GM12878 (cell line): ENCODE results near the gene NRN1L. TPM values are rescaled to one million over a fixed set of nuclear protein-coding genes. Genes with fewer than 3 reads are reported as not detected.

Experiments used
- ATAC-seq: fragments of 200-7000 bp; cut with Tn5 transposase; 3 replicates; pipeline ENCODE4 v1.9.1; 2020; ENCODE audit warnings: mild to moderate bottlenecking, moderate library complexity
- BruUV-seq: library from RNA; stranded (reverse); fragments of 400-500 nt; replicated peaks from 2 replicates; lab custom pipeline; 2021; lab: Mats Ljungman, UMichigan
- CTCF ChIA-PET: fragments of 300-600 bp; sonication (Branson Sonifier 250); formaldehyde crosslinking; extraction: SDS; loops from one replicate; lab custom pipeline; 2021; ENCODE audit warnings: inconsistent platforms; lab: Yijun Ruan, JAX
- POLR2A ChIA-PET: fragments of 350-600 bp; formaldehyde crosslinking; extraction: SDS; loops from one replicate; lab custom pipeline; 2021; ENCODE audit warnings: inconsistent platforms; lab: Charles Lee
- RAD21 ChIA-PET: fragments of 300-600 bp; sonication (Branson Sonifier 250); formaldehyde crosslinking; loops from one replicate; lab custom pipeline; 2023; ENCODE audit warnings: antibody characterized with exemption; ENCODE audit not compliant: unreplicated experiment; lab: Charles Lee
- SMC1A ChIA-PET: fragments of 300-600 bp; sonication (Branson Sonifier 250); formaldehyde crosslinking; loops from one replicate; lab custom pipeline; 2023; ENCODE audit not compliant: unreplicated experiment, uncharacterized antibody; lab: Charles Lee
- DNase-seq: peaks from one replicate; pipeline ENCODE4 v3.0.0-alpha.2; 2011; ENCODE audit warnings: low read depth, low spot score
- FAIRE-seq: peaks from 3 replicates; lab custom pipeline; 2011; peaks lifted over from hg19 to GRCh38; lab: Jason Lieb, UNC
- H2AFZ ChIP-seq: 2 replicates; pipeline ENCODE4 v1.6.0; 2011; ENCODE audit warnings: low read depth, low read length, control low read depth; ENCODE audit not compliant: control insufficient read depth
- H3K27ac ChIP-seq: 2 replicates; pipeline ENCODE4 v1.5.1; 2011; ENCODE audit warnings: control low read depth; ENCODE audit not compliant: control insufficient read depth, insufficient read depth
- H3K27me3 ChIP-seq, 2 experiments: replicated peaks in 1 of 2; 2 replicates each; pipeline versions ENCODE4 v1.6.0 to v1.6.1; 2011; ENCODE audit warnings: low read length in 1 of 2; ENCODE audit not compliant: control insufficient read depth in 2 of 2, insufficient read depth in 2 of 2
- H3K36me3 ChIP-seq, 2 experiments: 2 replicates each; pipeline ENCODE4 v1.5.1; 2011; ENCODE audit warnings: low read length in 1 of 2; ENCODE audit not compliant: control insufficient read depth in 2 of 2, insufficient read depth in 2 of 2
- H3K4me1 ChIP-seq: 2 replicates; pipeline ENCODE4 v1.6.1; 2011; ENCODE audit warnings: mild to moderate bottlenecking, low read length, moderate library complexity, mixed read lengths; ENCODE audit not compliant: control insufficient read depth, insufficient read depth
- H3K4me2 ChIP-seq: 2 replicates; pipeline ENCODE4 v1.6.0; 2011; ENCODE audit warnings: control low read depth; ENCODE audit not compliant: control insufficient read depth, insufficient read depth
- H3K4me3 ChIP-seq: fragments of 200-600 bp; sonication (generic); 2 replicates; pipeline ENCODE4 v1.5.1; 2016
- H3K79me2 ChIP-seq: 2 replicates; pipeline ENCODE4 v1.6.0; 2011; ENCODE audit warnings: low read length; ENCODE audit not compliant: control insufficient read depth, insufficient read depth
- H3K9ac ChIP-seq: 2 replicates; pipeline ENCODE4 v1.8.0; 2011; ENCODE audit warnings: low read length, control low read depth, mixed read lengths; ENCODE audit not compliant: control insufficient read depth, insufficient read depth
- H3K9me3 ChIP-seq: replicated peaks from 3 replicates; pipeline ENCODE4 v1.5.1; 2011; ENCODE audit warnings: mild to moderate bottlenecking, low read length; ENCODE audit not compliant: control insufficient read depth, insufficient read depth
- H4K20me1 ChIP-seq: 2 replicates; pipeline ENCODE4 v1.6.0; 2011; ENCODE audit not compliant: control insufficient read depth, insufficient read depth
- CBX5 ChIP-seq: sonication (generic); IDR thresholded peaks from 2 replicates; pipeline ENCODE4 v1.6.1; 2016; ENCODE audit warnings: low read depth, moderate library complexity, mild to moderate bottlenecking, inconsistent platforms
- CEBPZ ChIP-seq: fragments of 150-350 bp; IDR thresholded peaks from 2 replicates; pipeline ENCODE4 v1.6.1; 2016; ENCODE audit warnings: low read depth, low read length
- ESRRA ChIP-seq: IDR thresholded peaks from 2 replicates; pipeline ENCODE4 v1.6.1; 2012; ENCODE audit warnings: mild to moderate bottlenecking, low read length, improper control_type of control experiment
- FOXK2 ChIP-seq: fragments of 450-650 bp; IDR thresholded peaks from 2 replicates; pipeline ENCODE4 v1.6.1; 2017; ENCODE audit warnings: mild to moderate bottlenecking, moderate library complexity
- HDAC2 ChIP-seq: fragments of 200-600 bp; sonication (generic); IDR thresholded peaks from 2 replicates; pipeline ENCODE4 v1.6.1; 2017
- NFIC ChIP-seq: IDR thresholded peaks from 2 replicates; pipeline ENCODE4 v1.6.1; 2012; ENCODE audit warnings: low read depth, mild to moderate bottlenecking, inconsistent platforms, low read length, moderate library complexity
- NR2C1 ChIP-seq: fragments of 450-650 bp; IDR thresholded peaks from 2 replicates; pipeline ENCODE4 v1.6.1; 2017; ENCODE audit warnings: antibody characterized with exemption, mild to moderate bottlenecking, moderate library complexity
- PRDM15 ChIP-seq: fragments of 450-650 bp; formaldehyde crosslinking; IDR thresholded peaks from 2 replicates; pipeline ENCODE4 v1.4.0; 2020; ENCODE audit warnings: mild to moderate bottlenecking, moderate library complexity
- SPI1 ChIP-seq: IDR thresholded peaks from 2 replicates; pipeline ENCODE4 v1.6.1; 2011; ENCODE audit warnings: low read depth, mild to moderate bottlenecking, low read length, moderate library complexity, borderline replicate concordance; ENCODE audit not compliant: insufficient read depth
- SRF ChIP-seq, 2 experiments: IDR thresholded peaks; 2 replicates each; pipeline ENCODE4 v1.6.1; 2011; ENCODE audit warnings: low read depth in 2 of 2, low read length in 2 of 2, mild to moderate bottlenecking in 1 of 2, moderate library complexity in 1 of 2
- TCF3 ChIP-seq: IDR thresholded peaks from 2 replicates; pipeline ENCODE4 v1.6.1; 2012; ENCODE audit warnings: low read depth, mild to moderate bottlenecking, low read length, borderline replicate concordance; ENCODE audit not compliant: insufficient read depth
- ZSCAN29 ChIP-seq: fragments of 450-650 bp; IDR thresholded peaks from 2 replicates; pipeline ENCODE4 v1.6.1; 2017; ENCODE audit warnings: mild to moderate bottlenecking, moderate library complexity
- WGBS: methylation state at CpG from one replicate; pipeline ENCODE4 v1.1.6; 2016; ENCODE audit warnings: low lambda C conversion rate; ENCODE audit not compliant: insufficient replicate concordance, insufficient coverage; ENCODE audit errors: missing lambda C conversion rate; 5-methylcytosine and 5-hydroxymethylcytosine counted together
- in situ Hi-C: fragments of 300-500 bp; cut with MboI; formaldehyde crosslinking; loops from 9 replicates; pipeline ENCODE4 v1.14.3; 2018; ENCODE audit warnings: mixed read lengths
- intact Hi-C: fragments of 100-400 bp; cut with micrococcal nuclease; formaldehyde crosslinking; loops from one replicate; pipeline ENCODE4 v1.14.2; 2022; ENCODE audit not compliant: unreplicated experiment
- polyA plus RNA-seq, 11 experiments: library from polyadenylated mRNA; depleted of rRNA in 4 of 11; unstranded in 6 of 11; stranded (reverse) in 5 of 11; fragments of >200 nt; fragmentation: Nextera tagmentation in 4 of 11; fragmentation: Illumina TruSeq in 1 of 11; extraction: Ambion mirVana in 4 of 11; extraction: Trizol in 1 of 11; gene quantifications; 1 replicate in 1 of 11; 2 replicates in 10 of 11; pipeline versions ENCODE4 v1.2.1 to v1.2.3, GENCODE V29; 2011 to 2016; ENCODE audit warnings: inconsistent platforms in 2 of 11, missing spikeins in 2 of 11, low read depth in 1 of 11
- total RNA-seq, 4 experiments: library from RNA; depleted of rRNA in 3 of 4; stranded (reverse); fragments of >200 nt in 3 of 4; fragmentation: Illumina TruSeq in 1 of 4; extraction: Trizol in 1 of 4; gene quantifications; 2 replicates each; pipeline versions ENCODE4 v1.2.1 to v1.2.3, GENCODE V29; 2013 to 2021
- TF ChIP-seq, protein P1 (sequence below): fragments of 450-650 bp; conservative IDR thresholded peaks from 2 replicates; pipeline ENCODE4 v1.6.1; 2017; ENCODE audit warnings: mild to moderate bottlenecking, moderate library complexity

NRN1L gene
- total and polyA plus RNA-seq, 10 of the 15 experiments (the other 5 are each of a cell fraction or from before 2014, with no cell fraction given) = 0.11 to 0.99 (median 0.28) TPM; not detected in 3

DNA sequence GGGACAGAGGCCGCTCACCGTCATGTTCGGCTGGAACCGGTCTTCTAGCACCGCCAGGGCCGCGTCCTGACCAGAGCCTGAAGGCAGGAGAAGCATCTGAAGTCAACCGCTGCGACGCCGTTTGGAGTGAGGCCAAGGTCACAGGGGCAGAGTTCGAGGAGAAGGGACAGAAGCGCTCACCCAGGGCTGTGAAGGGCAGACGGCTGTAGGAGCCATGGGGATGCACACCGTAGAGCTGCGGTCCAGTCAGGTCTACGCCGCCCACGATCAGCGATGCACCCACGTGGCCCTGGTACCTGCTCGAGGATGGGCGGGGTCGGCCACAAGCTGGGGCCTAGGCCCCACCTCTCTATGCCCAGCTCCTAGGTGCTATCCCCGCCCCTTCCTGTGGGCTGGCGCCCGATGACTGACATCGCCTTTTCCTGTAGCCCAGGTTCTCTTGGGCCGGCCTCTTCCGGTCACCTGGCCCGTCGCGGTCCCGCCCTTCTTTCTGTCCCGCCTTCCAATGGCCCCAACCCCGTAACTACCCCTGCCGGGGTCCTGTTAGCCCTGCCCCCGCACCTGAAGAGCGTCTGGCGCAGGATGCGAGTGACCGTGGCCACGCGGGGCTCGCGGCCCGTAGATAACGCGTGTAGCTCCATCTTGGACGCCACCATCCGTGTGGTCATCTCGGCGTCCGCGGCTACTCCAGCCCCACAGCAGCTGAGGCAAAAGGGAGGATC lies 50.9 kb downstream of the NRN1L start:
- intact Hi-C loops = loop anchor here (2.0 to 5.0 kb wide), 2 partner anchors 89 to 107 kb away; partner anchors contain the start of genes CENPT and NUTF2
- Histone ChIP-seq H3K27ac (peak overlapping the region; percentile 98), H3K4me2 (peak overlapping the region; percentile 81), H3K79me2 (peaks cover 31% of the 10 kb centered on the region), H4K20me1 (no peaks in the 10 kb centered on the region), H3K27me3 (no peaks in the 10 kb centered on the region), H3K9me3 (no peaks in the 10 kb centered on the region), H3K36me3 (peaks cover 21 to 25% of the 10 kb centered on the region in 2 experiments), H3K9ac (peak overlapping the region; percentile 94), H2AFZ (no peak overlapping the region; the same call in 1 of the 2 replicates), H3K4me1 (peaks cover 12% of the 10 kb centered on the region), H3K4me3 (peak overlapping the region; percentile 89)
- SMC1A ChIA-PET = interaction anchor here (0.5 to 2.0 kb wide), 13 partner anchors 9 to 265 kb away, joined by 3 to 6 read pairs (median 3); partner anchors contain the start of genes NFATC3 and NUTF2
- POLR2A ChIA-PET = interaction anchor here (0.6 to 3.4 kb wide), 21 partner anchors 9 to 455 kb away, joined by 3 to 16 read pairs (median 4); partner anchors contain the start of genes ACD, ATP6V0D1, CTCF and LCAT
- RAD21 ChIA-PET = interaction anchor here (0.7 to 1.7 kb wide), 22 partner anchors 25 to 454 kb away, joined by 3 to 10 read pairs (median 3); partner anchors contain the start of genes ATP6V0D1, DDX28, DUS2 and EDC4
- DNase-seq (peak; percentile 84), FAIRE-seq (peak; percentile 96), ATAC-seq (peak; percentile 94)
- CTCF ChIA-PET = interaction anchor here (0.7 to 3.5 kb wide), 18 partner anchors 10 to 415 kb away, joined by 3 to 15 read pairs (median 3); partner anchors contain the start of gene NRN1L
- in situ Hi-C loops = no loop called here
- no TSS peak for BruUV-seq
- 11% methylated on average over 55 of the region's 55 CpGs for WGBS
- no peak for TF ChIP-seq NFIC
- no peak for TF ChIP-seq FOXK2
- no peak for TF ChIP-seq ZSCAN29
- no peak for TF ChIP-seq HDAC2
- TF ChIP-seq SRF (IDR thresholded peaks at IDR 0.05; ENCODE audit: low read depth in 2 of 2, low read length in 2 of 2) = peak in 1 of 2 experiments; percentile 32; a peak in 1 of 4 replicates
- no peak for TF ChIP-seq SPI1
- no peak for TF ChIP-seq CEBPZ
- no peak for TF ChIP-seq PRDM15
- TF ChIP-seq TCF3 = 0 out of 2 replicates have a peak, but pooled peaks have one; percentile 8
- no peak for TF ChIP-seq ESRRA
- TF ChIP-seq CBX5 = no peak
- TF ChIP-seq, protein P1, sequence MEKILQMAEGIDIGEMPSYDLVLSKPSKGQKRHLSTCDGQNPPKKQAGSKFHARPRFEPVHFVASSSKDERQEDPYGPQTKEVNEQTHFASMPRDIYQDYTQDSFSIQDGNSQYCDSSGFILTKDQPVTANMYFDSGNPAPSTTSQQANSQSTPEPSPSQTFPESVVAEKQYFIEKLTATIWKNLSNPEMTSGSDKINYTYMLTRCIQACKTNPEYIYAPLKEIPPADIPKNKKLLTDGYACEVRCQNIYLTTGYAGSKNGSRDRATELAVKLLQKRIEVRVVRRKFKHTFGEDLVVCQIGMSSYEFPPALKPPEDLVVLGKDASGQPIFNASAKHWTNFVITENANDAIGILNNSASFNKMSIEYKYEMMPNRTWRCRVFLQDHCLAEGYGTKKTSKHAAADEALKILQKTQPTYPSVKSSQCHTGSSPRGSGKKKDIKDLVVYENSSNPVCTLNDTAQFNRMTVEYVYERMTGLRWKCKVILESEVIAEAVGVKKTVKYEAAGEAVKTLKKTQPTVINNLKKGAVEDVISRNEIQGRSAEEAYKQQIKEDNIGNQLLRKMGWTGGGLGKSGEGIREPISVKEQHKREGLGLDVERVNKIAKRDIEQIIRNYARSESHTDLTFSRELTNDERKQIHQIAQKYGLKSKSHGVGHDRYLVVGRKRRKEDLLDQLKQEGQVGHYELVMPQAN = peak; percentile 57; the same call in 1 of the 2 replicates
- no peak for TF ChIP-seq NR2C1
